Panc1 (cell line): Measurements from ENCODE around the gene ERMP1. TPM values are rescaled to one million over a fixed set of nuclear protein-coding genes. Genes with fewer than 3 reads are reported as not detected.

ENCODE experiments used
- ATAC-seq: fragments of 200-7000 bp; cut with Tn5 transposase; 2 replicates; pipeline ENCODE4 v1.9.1; 2020; ENCODE audit warnings: mild to moderate bottlenecking, moderate library complexity
- BruUV-seq: library from RNA; stranded (reverse); fragments of 400-500 nt; replicated peaks from 2 replicates; lab custom pipeline; 2021; lab: Mats Ljungman, UMichigan
- CTCF ChIA-PET: fragments of 300-600 bp; sonication (Branson Sonifier 250); formaldehyde crosslinking; loops from one replicate; lab custom pipeline; 2022; ENCODE audit warnings: antibody characterized with exemption; lab: Charles Lee
- POLR2A ChIA-PET: fragments of 300-600 bp; sonication (Branson Sonifier 250); formaldehyde crosslinking; loops from one replicate; lab custom pipeline; 2022; ENCODE audit warnings: antibody characterized with exemption; lab: Charles Lee
- DNase-seq: peaks from one replicate; pipeline ENCODE4 v3.0.0-alpha.2; 2010; ENCODE audit warnings: low read depth, low spot score
- H3K27ac ChIP-seq: 2 replicates; pipeline ENCODE4 v1.5.1; 2011; ENCODE audit warnings: mild to moderate bottlenecking, low read length, inconsistent platforms
- H3K27me3 ChIP-seq: fragments of 200-500 bp; sonication (Bioruptor generic); 2 replicates; pipeline ENCODE4 v1.6.0; 2014; ENCODE audit warnings: low read length, inconsistent platforms; ENCODE audit not compliant: control insufficient read depth, insufficient read depth
- H3K36me3 ChIP-seq: fragments of 200-500 bp; sonication (Bioruptor generic); 2 replicates; pipeline ENCODE4 v1.5.1; 2014; ENCODE audit warnings: inconsistent platforms, mild to moderate bottlenecking, low read length, moderate library complexity; ENCODE audit not compliant: control insufficient read depth, insufficient read depth
- H3K4me1 ChIP-seq: 2 replicates; pipeline ENCODE4 v1.5.1; 2011; ENCODE audit warnings: inconsistent platforms, mild to moderate bottlenecking, low read length, moderate library complexity; ENCODE audit not compliant: control insufficient read depth, insufficient read depth
- H3K4me3 ChIP-seq, 2 experiments: 2 replicates each; pipeline ENCODE4 v1.5.1; 2011 to 2012; ENCODE audit warnings: low read depth in 2 of 2, low read length in 2 of 2, mild to moderate bottlenecking in 2 of 2, inconsistent platforms in 1 of 2, moderate library complexity in 1 of 2
- H3K9me3 ChIP-seq: fragments of 200-500 bp; sonication (Bioruptor generic); 2 replicates; pipeline ENCODE4 v1.5.1; 2014; ENCODE audit warnings: low read depth, mild to moderate bottlenecking, inconsistent platforms, low read length, moderate library complexity; ENCODE audit not compliant: control insufficient read depth, insufficient read depth
- POLR2AphosphoS5 ChIP-seq: IDR thresholded peaks from 2 replicates; pipeline ENCODE4 v1.6.1; 2012; ENCODE audit warnings: mild to moderate bottlenecking, low read depth, low read length, moderate library complexity
- SIN3A ChIP-seq: IDR thresholded peaks from 2 replicates; pipeline ENCODE4 v1.6.1; 2012; ENCODE audit warnings: low read depth, mild to moderate bottlenecking, low read length, moderate library complexity, borderline replicate concordance; ENCODE audit not compliant: insufficient read depth
- TCF7L2 ChIP-seq: IDR thresholded peaks from 2 replicates; pipeline ENCODE4 v1.6.1; 2011; ENCODE audit warnings: mild to moderate bottlenecking, low read depth, low read length, inconsistent platforms
- in situ Hi-C: cut with HindIII; loops from 2 replicates; pipeline ENCODE4 v1.10.0; 2016; ENCODE audit warnings: low sequenced_read_pairs, low pct_unique_long_range_greater_than_20kb
- intact Hi-C: fragments of 100-400 bp; cut with micrococcal nuclease; formaldehyde crosslinking; loops from one replicate; pipeline ENCODE4 v1.10.0; 2022; ENCODE audit not compliant: unreplicated experiment
- total RNA-seq: library from RNA; stranded (reverse); gene quantifications from one replicate; pipeline ENCODE4 v1.2.1, GENCODE V29; 2021; ENCODE audit not compliant: unreplicated experiment
- TF ChIP-seq, protein P1 (sequence below): fragments of 450-650 bp; IDR thresholded peaks from 2 replicates; pipeline ENCODE4 v1.5.1; 2017; ENCODE audit warnings: mild to moderate bottlenecking
- TF ChIP-seq, protein P2 (sequence below), 2 experiments: IDR thresholded peaks; 2 replicates each; pipeline ENCODE4 v1.6.1; 2011 to 2012; ENCODE audit warnings: low read depth in 2 of 2, control low read depth in 1 of 2, low read length in 1 of 2, mild to moderate bottlenecking in 1 of 2, moderate library complexity in 1 of 2; ENCODE audit not compliant: insufficient read depth in 1 of 2

The ERMP1 gene
- total RNA-seq, 1 experiment from 2014 or later: 38.4 TPM

DNA sequence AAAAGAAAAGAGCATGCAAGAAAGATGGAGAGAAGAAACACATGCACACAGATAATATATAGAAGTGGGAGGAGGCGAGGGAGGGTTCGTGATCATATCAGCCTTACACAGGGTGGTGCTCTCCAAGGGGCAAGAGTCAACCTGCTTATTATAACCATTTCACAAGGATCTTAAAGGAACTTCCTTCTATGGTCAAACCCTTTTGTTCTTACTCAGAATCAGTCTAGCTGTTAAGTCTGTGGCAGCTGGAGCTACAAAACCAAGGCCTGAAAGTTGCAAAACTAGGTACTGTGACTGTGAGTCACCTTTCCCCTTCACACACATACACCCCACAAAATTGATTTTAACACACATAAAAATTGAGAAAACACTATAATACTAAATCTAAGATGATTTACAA lies 18.5 kb upstream of the ERMP1 start:
- ChIA-PET POLR2A (no interaction called here), CTCF (no interaction called here)
- no peak for DNase-seq
- Histone ChIP-seq H3K27ac (no peak overlapping the region), H3K9me3 (no peaks in the 10 kb centered on the region), H3K4me1 (no peaks in the 10 kb centered on the region), H3K36me3 (no peaks in the 10 kb centered on the region), H3K27me3 (no peaks in the 10 kb centered on the region), H3K4me3 (no peak overlapping the region)
- TF ChIP-seq POLR2AphosphoS5: no peak
- TF ChIP-seq, protein P1, sequence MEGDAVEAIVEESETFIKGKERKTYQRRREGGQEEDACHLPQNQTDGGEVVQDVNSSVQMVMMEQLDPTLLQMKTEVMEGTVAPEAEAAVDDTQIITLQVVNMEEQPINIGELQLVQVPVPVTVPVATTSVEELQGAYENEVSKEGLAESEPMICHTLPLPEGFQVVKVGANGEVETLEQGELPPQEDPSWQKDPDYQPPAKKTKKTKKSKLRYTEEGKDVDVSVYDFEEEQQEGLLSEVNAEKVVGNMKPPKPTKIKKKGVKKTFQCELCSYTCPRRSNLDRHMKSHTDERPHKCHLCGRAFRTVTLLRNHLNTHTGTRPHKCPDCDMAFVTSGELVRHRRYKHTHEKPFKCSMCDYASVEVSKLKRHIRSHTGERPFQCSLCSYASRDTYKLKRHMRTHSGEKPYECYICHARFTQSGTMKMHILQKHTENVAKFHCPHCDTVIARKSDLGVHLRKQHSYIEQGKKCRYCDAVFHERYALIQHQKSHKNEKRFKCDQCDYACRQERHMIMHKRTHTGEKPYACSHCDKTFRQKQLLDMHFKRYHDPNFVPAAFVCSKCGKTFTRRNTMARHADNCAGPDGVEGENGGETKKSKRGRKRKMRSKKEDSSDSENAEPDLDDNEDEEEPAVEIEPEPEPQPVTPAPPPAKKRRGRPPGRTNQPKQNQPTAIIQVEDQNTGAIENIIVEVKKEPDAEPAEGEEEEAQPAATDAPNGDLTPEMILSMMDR: no peak
- no peak for TF ChIP-seq SIN3A
- TF ChIP-seq, protein P2, sequence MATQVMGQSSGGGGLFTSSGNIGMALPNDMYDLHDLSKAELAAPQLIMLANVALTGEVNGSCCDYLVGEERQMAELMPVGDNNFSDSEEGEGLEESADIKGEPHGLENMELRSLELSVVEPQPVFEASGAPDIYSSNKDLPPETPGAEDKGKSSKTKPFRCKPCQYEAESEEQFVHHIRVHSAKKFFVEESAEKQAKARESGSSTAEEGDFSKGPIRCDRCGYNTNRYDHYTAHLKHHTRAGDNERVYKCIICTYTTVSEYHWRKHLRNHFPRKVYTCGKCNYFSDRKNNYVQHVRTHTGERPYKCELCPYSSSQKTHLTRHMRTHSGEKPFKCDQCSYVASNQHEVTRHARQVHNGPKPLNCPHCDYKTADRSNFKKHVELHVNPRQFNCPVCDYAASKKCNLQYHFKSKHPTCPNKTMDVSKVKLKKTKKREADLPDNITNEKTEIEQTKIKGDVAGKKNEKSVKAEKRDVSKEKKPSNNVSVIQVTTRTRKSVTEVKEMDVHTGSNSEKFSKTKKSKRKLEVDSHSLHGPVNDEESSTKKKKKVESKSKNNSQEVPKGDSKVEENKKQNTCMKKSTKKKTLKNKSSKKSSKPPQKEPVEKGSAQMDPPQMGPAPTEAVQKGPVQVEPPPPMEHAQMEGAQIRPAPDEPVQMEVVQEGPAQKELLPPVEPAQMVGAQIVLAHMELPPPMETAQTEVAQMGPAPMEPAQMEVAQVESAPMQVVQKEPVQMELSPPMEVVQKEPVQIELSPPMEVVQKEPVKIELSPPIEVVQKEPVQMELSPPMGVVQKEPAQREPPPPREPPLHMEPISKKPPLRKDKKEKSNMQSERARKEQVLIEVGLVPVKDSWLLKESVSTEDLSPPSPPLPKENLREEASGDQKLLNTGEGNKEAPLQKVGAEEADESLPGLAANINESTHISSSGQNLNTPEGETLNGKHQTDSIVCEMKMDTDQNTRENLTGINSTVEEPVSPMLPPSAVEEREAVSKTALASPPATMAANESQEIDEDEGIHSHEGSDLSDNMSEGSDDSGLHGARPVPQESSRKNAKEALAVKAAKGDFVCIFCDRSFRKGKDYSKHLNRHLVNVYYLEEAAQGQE (IDR thresholded peaks at IDR 0.05; ENCODE audit: insufficient read depth in 1 of 2, low read depth in 2 of 2, low read length in 1 of 2): no peak
- no peak for TF ChIP-seq TCF7L2
- intact Hi-C loops: no loop called here
- no peak for ATAC-seq
- BruUV-seq: no TSS peak
- in situ Hi-C loops: no loop called here

DNA sequence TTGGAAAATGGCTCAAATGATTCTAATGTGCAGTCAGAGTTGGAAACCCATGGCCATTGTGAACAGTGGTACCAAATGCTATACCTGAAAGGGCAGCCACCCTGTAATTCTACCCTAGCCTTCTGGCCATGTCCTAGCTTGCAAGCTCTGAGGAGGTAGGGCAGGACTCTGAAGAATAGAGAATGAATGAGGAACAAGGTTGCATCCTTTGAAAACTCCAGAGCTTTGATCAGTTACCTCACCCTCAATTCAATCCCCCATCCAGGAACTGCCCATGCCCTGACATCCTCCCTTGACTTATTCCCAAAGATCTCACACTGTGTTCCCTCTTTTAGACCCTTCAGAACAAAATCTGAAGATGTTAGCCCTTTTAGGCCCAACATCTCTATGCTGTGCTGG lies 17.8 kb upstream of the ERMP1 start:
- Histone ChIP-seq H3K4me3 (no peak overlapping the region), H3K27ac (no peak overlapping the region), H3K9me3 (no peaks in the 10 kb centered on the region), H3K27me3 (no peaks in the 10 kb centered on the region), H3K4me1 (no peaks in the 10 kb centered on the region), H3K36me3 (no peaks in the 10 kb centered on the region)
- intact Hi-C loops (no loop called here), in situ Hi-C loops (no loop called here)
- BruUV-seq: no TSS peak
- DNase-seq (no peak), ATAC-seq (no peak)
- no peak for TF ChIP-seq TCF7L2
- TF ChIP-seq, protein P1: no peak
- TF ChIP-seq, protein P2 (IDR thresholded peaks at IDR 0.05; ENCODE audit: insufficient read depth in 1 of 2, low read depth in 2 of 2, low read length in 1 of 2): no peak
- TF ChIP-seq SIN3A: no peak
- no peak for TF ChIP-seq POLR2AphosphoS5
- POLR2A ChIA-PET: no interaction called here
- CTCF ChIA-PET: no interaction called here
